Endothelial cell (in vitro differentiated cells): ENCODE results near the gene TBC1D14. TPM values are rescaled to one million over a fixed set of nuclear protein-coding genes. Genes with fewer than 3 reads are reported as not detected.

Source experiments
- DNase-seq: peaks from one replicate; pipeline ENCODE4 v3.0.0; 2021; ENCODE audit warnings: low spot score
- H3K27ac Mint-ChIP-seq: one replicate; pipeline ENCODE4 v1.8.0; 2021; ENCODE audit warnings: mixed read lengths, inconsistent platforms; ENCODE audit not compliant: unreplicated experiment
- H3K27me3 Mint-ChIP-seq: one replicate; pipeline ENCODE4 v1.8.0; 2021; ENCODE audit warnings: mild to moderate bottlenecking, moderate library complexity, mixed read lengths, inconsistent platforms; ENCODE audit not compliant: unreplicated experiment
- H3K36me3 Mint-ChIP-seq: one replicate; pipeline ENCODE4 v1.8.0; 2021; ENCODE audit warnings: mild to moderate bottlenecking, low read depth, mixed read lengths, inconsistent platforms; ENCODE audit not compliant: unreplicated experiment
- H3K4me1 Mint-ChIP-seq: one replicate; pipeline ENCODE4 v1.8.0; 2021; ENCODE audit warnings: mild to moderate bottlenecking, mixed read lengths, inconsistent platforms; ENCODE audit not compliant: unreplicated experiment
- H3K4me3 Mint-ChIP-seq: one replicate; pipeline ENCODE4 v1.8.0; 2021; ENCODE audit warnings: mild to moderate bottlenecking, mixed read lengths, inconsistent platforms; ENCODE audit not compliant: unreplicated experiment
- H3K9me3 Mint-ChIP-seq: one replicate; pipeline ENCODE4 v1.8.0; 2021; ENCODE audit warnings: mixed read lengths, inconsistent platforms; ENCODE audit not compliant: unreplicated experiment
- total RNA-seq: library from RNA; stranded (reverse); fragmentation: NEBNext Ultra II Directional; extraction: Animal tissue kit (Norgen Biotek cat#: 25700); gene quantifications from one replicate; pipeline ENCODE4 v1.2.1, GENCODE V29; 2021; ENCODE audit not compliant: unreplicated experiment
- TF ChIP-seq, protein P1 (sequence below): fragments of 200-600 bp; sonication (generic); IDR thresholded peaks from one replicate; pipeline ENCODE4 v1.5.0; 2021; ENCODE audit warnings: antibody characterized with exemption; ENCODE audit not compliant: unreplicated experiment

The TBC1D14 gene
- total RNA-seq, 1 donor from 2014 or later, result 33.0 TPM

DNA sequence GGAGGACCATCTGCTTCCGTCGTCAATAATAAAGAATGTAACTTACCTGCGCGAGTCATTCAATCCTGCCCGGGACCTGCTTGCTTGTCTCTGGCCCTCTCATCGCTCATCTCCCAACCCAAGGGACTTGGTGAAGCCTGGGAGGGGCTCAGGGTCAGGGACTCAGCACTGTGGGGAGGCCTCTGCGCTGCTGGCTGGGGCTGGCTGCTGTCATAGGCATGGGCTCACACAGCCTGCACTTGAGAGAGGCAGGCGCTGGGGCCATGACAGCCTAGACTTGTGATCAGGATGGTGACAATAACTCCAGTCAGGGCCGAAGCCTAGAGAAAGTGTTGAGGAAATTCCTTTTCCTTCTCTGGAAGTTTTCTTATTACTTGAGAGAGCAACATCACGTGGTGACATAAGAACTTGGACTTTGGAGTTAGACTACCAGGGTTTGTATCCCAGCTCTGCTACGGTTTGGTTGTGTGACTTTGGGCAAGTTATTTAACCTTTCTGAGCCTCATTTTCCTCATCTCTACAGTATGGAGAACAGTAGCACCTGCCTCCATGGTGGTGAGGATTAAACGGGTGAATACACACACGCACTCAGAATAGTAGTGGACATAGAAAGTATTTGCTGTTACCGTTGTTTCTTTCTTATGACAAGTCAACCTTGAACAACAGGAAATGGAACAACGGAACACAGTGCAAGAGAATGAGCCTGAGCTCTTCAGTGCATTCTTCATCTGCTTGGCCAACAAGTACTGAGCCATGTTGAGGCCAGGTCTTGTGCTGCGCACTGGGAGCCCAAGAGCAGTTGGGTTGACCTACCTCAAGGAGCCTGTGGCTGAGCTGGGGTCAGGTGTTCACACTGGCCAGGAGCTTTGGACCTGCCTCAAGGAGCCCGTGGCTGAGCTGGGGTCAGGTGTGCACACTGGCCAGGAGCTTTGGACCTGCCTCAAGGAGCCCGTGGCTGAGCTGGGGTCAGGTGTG, 60.5 kb downstream of the TBC1D14 start:
- peaks cover 6% of the 10 kb centered on the region for H3K27me3 Mint-ChIP-seq
- peaks cover 4% of the 10 kb centered on the region for H3K36me3 Mint-ChIP-seq
- no peaks in the 10 kb centered on the region for H3K9me3 Mint-ChIP-seq
- no peak overlapping the region for H3K4me3 Mint-ChIP-seq
- peaks cover 19% of the 10 kb centered on the region for H3K4me1 Mint-ChIP-seq
- DNase-seq, result no peak
- TF ChIP-seq, protein P1, sequence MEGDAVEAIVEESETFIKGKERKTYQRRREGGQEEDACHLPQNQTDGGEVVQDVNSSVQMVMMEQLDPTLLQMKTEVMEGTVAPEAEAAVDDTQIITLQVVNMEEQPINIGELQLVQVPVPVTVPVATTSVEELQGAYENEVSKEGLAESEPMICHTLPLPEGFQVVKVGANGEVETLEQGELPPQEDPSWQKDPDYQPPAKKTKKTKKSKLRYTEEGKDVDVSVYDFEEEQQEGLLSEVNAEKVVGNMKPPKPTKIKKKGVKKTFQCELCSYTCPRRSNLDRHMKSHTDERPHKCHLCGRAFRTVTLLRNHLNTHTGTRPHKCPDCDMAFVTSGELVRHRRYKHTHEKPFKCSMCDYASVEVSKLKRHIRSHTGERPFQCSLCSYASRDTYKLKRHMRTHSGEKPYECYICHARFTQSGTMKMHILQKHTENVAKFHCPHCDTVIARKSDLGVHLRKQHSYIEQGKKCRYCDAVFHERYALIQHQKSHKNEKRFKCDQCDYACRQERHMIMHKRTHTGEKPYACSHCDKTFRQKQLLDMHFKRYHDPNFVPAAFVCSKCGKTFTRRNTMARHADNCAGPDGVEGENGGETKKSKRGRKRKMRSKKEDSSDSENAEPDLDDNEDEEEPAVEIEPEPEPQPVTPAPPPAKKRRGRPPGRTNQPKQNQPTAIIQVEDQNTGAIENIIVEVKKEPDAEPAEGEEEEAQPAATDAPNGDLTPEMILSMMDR, result no peak
- H3K27ac Mint-ChIP-seq, result no peak overlapping the region

GRCh38 chr4:6971536-6972374, 62.1 kb downstream of the TBC1D14 start:
- no peak overlapping the region for H3K27ac Mint-ChIP-seq
- no peak for DNase-seq
- no peak overlapping the region for H3K4me3 Mint-ChIP-seq

GRCh38 chr4:6972375-6972650, 62.7 kb downstream of the TBC1D14 start:
- Mint-ChIP-seq H3K4me1 (peaks cover 14% of the 10 kb centered on the region), H3K27ac (no peak overlapping the region), H3K27me3 (peaks cover 5% of the 10 kb centered on the region), H3K36me3 (peaks cover 13% of the 10 kb centered on the region), H3K9me3 (no peaks in the 10 kb centered on the region), H3K4me3 (peak overlapping the region; percentile 16)
- TF ChIP-seq, protein P1, result no peak
- DNase-seq, result no peak

More at GRCh38 chr4:6971536-6972374, 62.1 kb downstream of the TBC1D14 start:
- Mint-ChIP-seq H3K9me3 (no peaks in the 10 kb centered on the region), H3K4me1 (peaks cover 19% of the 10 kb centered on the region), H3K36me3 (peaks cover 12% of the 10 kb centered on the region), H3K27me3 (peaks cover 5% of the 10 kb centered on the region)
- TF ChIP-seq, protein P1, result no peak

DNA sequence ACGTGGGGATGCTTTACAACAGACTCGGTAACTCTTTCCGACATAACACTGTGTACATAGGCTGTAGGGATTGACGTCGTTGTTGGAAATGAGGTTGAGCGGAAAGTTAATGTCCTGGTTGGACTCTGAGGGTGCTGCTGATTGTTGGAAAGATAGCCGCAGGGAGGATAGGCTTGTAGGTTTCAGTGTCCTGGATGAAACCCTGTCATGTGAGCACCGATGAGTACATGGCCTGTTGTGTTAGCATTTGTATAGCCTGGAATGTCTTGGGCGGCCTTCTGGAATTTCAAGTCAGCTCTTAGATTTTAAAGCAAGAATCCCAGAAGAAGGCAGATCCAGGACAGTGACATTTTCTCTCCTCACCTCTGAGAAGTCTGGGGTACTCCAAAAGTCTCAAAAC, 63.3 kb downstream of the TBC1D14 start:
- no peak overlapping the region for H3K27ac Mint-ChIP-seq
- no peaks in the 10 kb centered on the region for H3K9me3 Mint-ChIP-seq
- peaks cover 13% of the 10 kb centered on the region for H3K36me3 Mint-ChIP-seq
- H3K27me3 Mint-ChIP-seq, result peaks cover 5% of the 10 kb centered on the region
- H3K4me3 Mint-ChIP-seq, result no peak overlapping the region
- H3K4me1 Mint-ChIP-seq, result peaks cover 8% of the 10 kb centered on the region
- TF ChIP-seq, protein P1, result no peak
- DNase-seq, result no peak
